Measurements from ENCODE around the gene DCPS.
A peak's percentile ranks its signal among the peaks of the same experiment; 100 is the strongest.

DNA sequence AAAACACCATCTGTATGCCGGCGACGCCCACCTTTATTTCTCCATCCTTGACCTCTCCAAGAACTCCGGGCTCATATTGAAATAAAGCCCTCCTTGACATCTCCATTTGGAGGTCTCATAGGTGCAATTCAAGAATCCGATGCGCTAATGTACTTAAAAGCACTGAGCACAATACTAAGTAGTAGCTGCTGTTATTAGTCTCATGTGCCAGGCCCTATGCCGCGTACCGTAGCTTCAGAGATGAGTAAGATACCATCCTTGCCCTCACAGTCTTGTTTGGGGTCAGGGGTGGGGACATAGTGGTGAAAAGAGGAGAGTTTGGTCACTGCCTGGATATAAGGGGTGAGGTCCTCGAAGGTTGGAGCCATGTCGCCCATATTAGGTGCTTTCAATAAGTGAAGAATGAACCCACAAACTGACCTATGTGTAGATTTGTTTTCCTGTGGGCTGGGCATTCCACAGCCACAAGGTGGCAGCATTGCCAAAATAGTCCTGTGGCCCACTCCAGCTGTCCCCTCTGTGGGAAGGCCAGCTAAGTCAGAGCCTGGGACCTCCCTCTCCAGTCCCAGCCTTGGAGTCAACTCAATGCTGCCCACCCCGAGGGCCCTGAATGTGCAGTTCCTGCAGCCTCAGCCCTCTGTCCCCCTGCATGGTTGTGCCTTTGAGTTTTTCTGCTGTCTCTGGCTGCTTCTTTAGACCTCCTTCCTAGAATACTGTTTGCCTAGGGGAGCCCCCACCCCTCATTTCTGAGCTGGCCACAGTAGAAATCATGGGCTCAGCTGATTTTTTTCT lies 6.5 kb downstream of the DCPS start:
- TF ChIP-seq, protein P1, sequence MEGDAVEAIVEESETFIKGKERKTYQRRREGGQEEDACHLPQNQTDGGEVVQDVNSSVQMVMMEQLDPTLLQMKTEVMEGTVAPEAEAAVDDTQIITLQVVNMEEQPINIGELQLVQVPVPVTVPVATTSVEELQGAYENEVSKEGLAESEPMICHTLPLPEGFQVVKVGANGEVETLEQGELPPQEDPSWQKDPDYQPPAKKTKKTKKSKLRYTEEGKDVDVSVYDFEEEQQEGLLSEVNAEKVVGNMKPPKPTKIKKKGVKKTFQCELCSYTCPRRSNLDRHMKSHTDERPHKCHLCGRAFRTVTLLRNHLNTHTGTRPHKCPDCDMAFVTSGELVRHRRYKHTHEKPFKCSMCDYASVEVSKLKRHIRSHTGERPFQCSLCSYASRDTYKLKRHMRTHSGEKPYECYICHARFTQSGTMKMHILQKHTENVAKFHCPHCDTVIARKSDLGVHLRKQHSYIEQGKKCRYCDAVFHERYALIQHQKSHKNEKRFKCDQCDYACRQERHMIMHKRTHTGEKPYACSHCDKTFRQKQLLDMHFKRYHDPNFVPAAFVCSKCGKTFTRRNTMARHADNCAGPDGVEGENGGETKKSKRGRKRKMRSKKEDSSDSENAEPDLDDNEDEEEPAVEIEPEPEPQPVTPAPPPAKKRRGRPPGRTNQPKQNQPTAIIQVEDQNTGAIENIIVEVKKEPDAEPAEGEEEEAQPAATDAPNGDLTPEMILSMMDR (conservative IDR thresholded peaks at IDR 0.05): peak; percentile 94
- no peak for TF ChIP-seq EZH2 (IDR thresholded peaks at IDR 0.05; ENCODE audit: low read depth)
